H1 (cell line): ENCODE measurements around the gene RCL1. TPM values are rescaled to one million over a fixed set of nuclear protein-coding genes. Genes with fewer than 3 reads are reported as not detected.
A peak's percentile ranks its signal among the peaks of the same experiment; 100 is the strongest.

Source experiments
- CTCF ChIA-PET: fragments of 300-600 bp; sonication (Branson Sonifier 250); formaldehyde crosslinking; loops from one replicate; lab custom pipeline; 2021; ENCODE audit not compliant: partially characterized antibody; lab: Charles Lee
- POLR2A ChIA-PET: fragments of 300-600 bp; sonication (Branson Sonifier 250); formaldehyde crosslinking; loops from one replicate; lab custom pipeline; 2021; ENCODE audit warnings: inconsistent platforms; ENCODE audit not compliant: partially characterized antibody; lab: Charles Lee
- DNase-seq, 2 experiments: peaks; one replicate each; pipeline versions ENCODE4 v3.0.0 to v3.0.0-alpha.2; 2010 to 2022; ENCODE audit warnings: low spot score in 2 of 2, low read depth in 1 of 2, mixed read lengths in 1 of 2
- FAIRE-seq: peaks from 2 replicates; lab custom pipeline; 2011; peaks lifted over from hg19 to GRCh38; lab: Jason Lieb, UNC
- H2AFZ ChIP-seq: 2 replicates; pipeline ENCODE4 v1.8.1; 2012; ENCODE audit warnings: low read length, inconsistent platforms
- H2AK5ac ChIP-seq: 2 replicates; pipeline ENCODE4 v1.6.1; 2013; ENCODE audit warnings: low read depth, low read length
- H2BK120ac ChIP-seq: replicated peaks from 2 replicates; pipeline ENCODE3; 2013; ENCODE audit warnings: low read depth, low read length, inconsistent platforms
- H2BK12ac ChIP-seq: 2 replicates; pipeline ENCODE4 v1.6.1; 2013; ENCODE audit warnings: low read depth, low read length
- H2BK15ac ChIP-seq: 2 replicates; pipeline ENCODE4 v1.6.1; 2013; ENCODE audit warnings: low read length
- H2BK20ac ChIP-seq: 2 replicates; pipeline ENCODE4 v1.6.1; 2013; ENCODE audit warnings: low read length
- H2BK5ac ChIP-seq: 2 replicates; pipeline ENCODE4 v1.6.1; 2013; ENCODE audit warnings: low read depth, low read length
- H3K14ac ChIP-seq: 2 replicates; pipeline ENCODE4 v1.6.1; 2013; ENCODE audit warnings: inconsistent platforms; ENCODE audit not compliant: insufficient read length
- H3K18ac ChIP-seq: 2 replicates; pipeline ENCODE4 v1.6.1; 2013; ENCODE audit warnings: low read length; ENCODE audit errors: extremely low read depth
- H3K23ac ChIP-seq: 2 replicates; pipeline ENCODE4 v1.6.1; 2013; ENCODE audit warnings: inconsistent platforms; ENCODE audit not compliant: insufficient read length
- H3K23me2 ChIP-seq: 2 replicates; pipeline ENCODE4 v1.6.1; 2013; ENCODE audit warnings: low read depth, low read length
- H3K27ac ChIP-seq: 2 replicates; pipeline ENCODE4 v1.6.1; 2011; ENCODE audit warnings: low read depth, low read length, inconsistent platforms
- H3K27me3 ChIP-seq, 4 experiments: replicated peaks in 1 of 4; 1 replicate in 1 of 4; 2 replicates in 3 of 4; pipeline versions ENCODE4 v1.6.1 to v1.8.1; 2011 to 2013; ENCODE audit warnings: low read length in 3 of 4, mild to moderate bottlenecking in 3 of 4, inconsistent platforms in 2 of 4, mixed read lengths in 2 of 4, moderate library complexity in 1 of 4; ENCODE audit not compliant: control insufficient read depth in 3 of 4, insufficient read depth in 3 of 4; ENCODE audit errors: extremely low read depth in 1 of 4
- H3K36me3 ChIP-seq, 4 experiments: 2 replicates each; pipeline versions ENCODE4 v1.6.1 to v1.8.1; 2011 to 2013; ENCODE audit warnings: mild to moderate bottlenecking in 4 of 4, low read length in 3 of 4, moderate library complexity in 2 of 4, control low read depth in 1 of 4, inconsistent platforms in 1 of 4; ENCODE audit not compliant: insufficient read depth in 4 of 4, control insufficient read depth in 2 of 4
- H3K4ac ChIP-seq: replicated peaks from 2 replicates; pipeline ENCODE3; 2013; ENCODE audit warnings: low read length, low read depth, mixed read lengths, inconsistent platforms; ENCODE audit not compliant: insufficient read length
- H3K4me1 ChIP-seq, 4 experiments: replicated peaks in 1 of 4; 1 replicate in 1 of 4; 2 replicates in 3 of 4; pipeline versions ENCODE4 v1.6.1 to v1.8.1; 2011 to 2013; ENCODE audit warnings: low read length in 3 of 4, inconsistent platforms in 2 of 4, mixed read lengths in 1 of 4; ENCODE audit not compliant: insufficient read depth in 4 of 4, control insufficient read depth in 3 of 4
- H3K4me2 ChIP-seq, 2 experiments: 2 replicates each; pipeline versions ENCODE4 v1.6.1 to v1.8.1; 2011 to 2013; ENCODE audit warnings: low read depth in 2 of 2, low read length in 2 of 2, control low read depth in 1 of 2, inconsistent platforms in 1 of 2, mild to moderate bottlenecking in 1 of 2; ENCODE audit not compliant: insufficient read depth in 1 of 2
- H3K4me3 ChIP-seq, 4 experiments: fragments of 200-600, 300-600 bp in 1 of 4; sonication (generic), shearing (Covaris generic), sonication (Bioruptor Twin) in 1 of 4; 2 replicates each; pipeline versions ENCODE4 v1.5.1 to v1.8.1; 2011 to 2016; ENCODE audit warnings: low read length in 4 of 4, low read depth in 3 of 4, control low read depth in 2 of 4, inconsistent platforms in 2 of 4, mild to moderate bottlenecking in 2 of 4, mixed read lengths in 1 of 4, moderate library complexity in 1 of 4; ENCODE audit not compliant: insufficient read depth in 2 of 4; ENCODE audit errors: extremely low read depth in 1 of 4
- H3K56ac ChIP-seq: replicated peaks from 2 replicates; pipeline ENCODE3; 2013; ENCODE audit warnings: low read depth, mild to moderate bottlenecking, mixed read lengths, low read length, inconsistent platforms; ENCODE audit not compliant: insufficient read length
- H3K79me1 ChIP-seq: 2 replicates; pipeline ENCODE4 v1.6.1; 2013; ENCODE audit warnings: low read depth, low read length, control low read depth
- H3K79me2 ChIP-seq, 2 experiments: 2 replicates each; pipeline versions ENCODE4 v1.6.1 to v1.8.1; 2012 to 2013; ENCODE audit warnings: low read length in 2 of 2, mild to moderate bottlenecking in 2 of 2, inconsistent platforms in 1 of 2; ENCODE audit not compliant: insufficient read depth in 2 of 2, control insufficient read depth in 1 of 2
- H3K9ac ChIP-seq, 4 experiments: replicated peaks in 1 of 4; 1 replicate in 1 of 4; 2 replicates in 3 of 4; pipeline versions ENCODE4 v1.6.1 to v1.8.1; 2011 to 2013; ENCODE audit warnings: low read depth in 3 of 4, low read length in 3 of 4, control low read depth in 2 of 4, mild to moderate bottlenecking in 2 of 4, moderate library complexity in 2 of 4, inconsistent platforms in 1 of 4; ENCODE audit errors: extremely low read depth in 1 of 4
- H3K9me3 ChIP-seq, 2 experiments: 2 replicates each; pipeline versions ENCODE4 v1.6.1 to v1.8.1; 2012 to 2013; ENCODE audit warnings: mild to moderate bottlenecking in 2 of 2, moderate library complexity in 2 of 2, control low read depth in 1 of 2, inconsistent platforms in 1 of 2, low read depth in 1 of 2, low read length in 1 of 2, mixed read lengths in 1 of 2; ENCODE audit not compliant: insufficient read depth in 2 of 2
- H4K20me1 ChIP-seq, 2 experiments: replicated peaks in 1 of 2; 2 replicates each; pipeline versions ENCODE3 to v1.8.1; 2011 to 2013; ENCODE audit warnings: inconsistent platforms in 2 of 2, low read length in 2 of 2, mild to moderate bottlenecking in 1 of 2; ENCODE audit not compliant: insufficient read depth in 2 of 2, control insufficient read depth in 1 of 2
- H4K5ac ChIP-seq: 2 replicates; pipeline ENCODE4 v1.6.1; 2013; ENCODE audit warnings: low read length, low read depth, mixed read lengths, inconsistent platforms; ENCODE audit not compliant: insufficient read length
- H4K8ac ChIP-seq: 2 replicates; pipeline ENCODE4 v1.8.0; 2013; ENCODE audit warnings: mild to moderate bottlenecking, moderate library complexity, low read length, inconsistent platforms; ENCODE audit not compliant: insufficient read depth; ENCODE audit errors: extremely low read depth
- H4K91ac ChIP-seq: replicated peaks from 2 replicates; pipeline ENCODE3; 2013; ENCODE audit warnings: low read length, mixed read lengths, inconsistent platforms; ENCODE audit not compliant: insufficient read length
- EP300 ChIP-seq, 2 experiments: IDR thresholded peaks; 1 replicate in 1 of 2; 2 replicates in 1 of 2; pipeline ENCODE4 v1.6.1; 2011 to 2012; ENCODE audit warnings: low read depth in 2 of 2, low read length in 2 of 2, mild to moderate bottlenecking in 2 of 2, borderline replicate concordance in 1 of 2, inconsistent platforms in 1 of 2, moderate library complexity in 1 of 2
- WGBS, 2 experiments: shearing (Covaris generic) in 1 of 2; methylation state at CpG; one replicate each; pipeline versions ENCODE4 v1.1.6 to v1.1.7; 2013 to 2015; ENCODE audit warnings: low lambda C conversion rate in 2 of 2, mixed read lengths in 2 of 2, inconsistent platforms in 1 of 2, low coverage in 1 of 2, missing lambda C conversion rate in 1 of 2; ENCODE audit not compliant: insufficient replicate concordance in 2 of 2, insufficient coverage in 1 of 2, insufficient read length in 1 of 2; ENCODE audit errors: extremely low coverage in 1 of 2, missing lambda C conversion rate in 1 of 2; 5-methylcytosine and 5-hydroxymethylcytosine counted together
- polyA plus RNA-seq, 7 experiments: library from polyadenylated mRNA; depleted of rRNA in 3 of 7; stranded (reverse) in 5 of 7; unstranded in 2 of 7; fragments of >200 nt in 5 of 7; fragments of 200-250 nt in 2 of 7; gene quantifications; 1 replicate in 5 of 7; 2 replicates in 1 of 7; 4 replicates in 1 of 7; pipeline versions ENCODE4 v1.2.1 to v1.2.3, GENCODE V29; 2011 to 2013; ENCODE audit warnings: missing spikeins in 2 of 7, mixed read lengths in 2 of 7
- total RNA-seq: library from RNA; stranded (reverse); fragmentation: NEBNext Ultra II Directional; extraction: Animal tissue kit (Norgen Biotek cat#: 25700); gene quantifications from 2 replicates; pipeline ENCODE4 v1.2.1, GENCODE V29; 2021
- TF ChIP-seq, protein P1 (sequence below), 3 experiments: IDR thresholded peaks; 1 replicate in 2 of 3; 2 replicates in 1 of 3; pipeline versions ENCODE4 v1.5.1 to v1.6.1; 2011; ENCODE audit warnings: low read length in 3 of 3, mild to moderate bottlenecking in 3 of 3, inconsistent platforms in 2 of 3, low read depth in 1 of 3, moderate library complexity in 1 of 3; ENCODE audit not compliant: insufficient read depth in 1 of 3; ENCODE audit errors: control extremely low read depth in 1 of 3

The RCL1 gene
- total and polyA plus RNA-seq, 2 of the 8 experiments (the other 6 are each of a cell fraction or from before 2014, with no cell fraction given) = 21.0 to 29.5 TPM

DNA sequence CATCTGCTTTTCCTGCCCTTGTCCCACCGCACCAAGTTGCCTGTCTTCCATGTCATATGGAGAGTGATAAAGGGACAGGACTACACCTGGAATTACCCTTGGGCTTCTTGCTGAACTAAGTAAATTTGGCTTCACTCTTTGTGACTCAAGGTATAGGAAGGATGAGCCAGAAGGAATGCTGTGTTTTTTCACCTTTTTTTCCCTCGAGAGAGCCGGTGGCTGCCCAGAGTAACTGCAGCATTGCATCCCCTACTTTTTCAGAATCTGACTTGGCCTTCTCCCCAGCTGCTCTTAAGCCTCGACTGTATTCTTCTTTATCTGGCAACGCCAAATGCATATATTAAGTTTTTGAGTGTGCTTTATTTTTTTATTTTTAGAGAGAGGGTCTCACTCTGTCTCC lies 38.4 kb downstream of the RCL1 start:
- FAIRE-seq (no peak), DNase-seq (no peak)
- no peak overlapping the region for H2BK20ac ChIP-seq
- no peak overlapping the region for H3K4me2 ChIP-seq
- H3K9ac ChIP-seq = no peak overlapping the region
- ChIA-PET POLR2A (interaction anchor here (0.9 kb wide), 1 partner anchor 35 kb away, joined by 3 read pairs; no protein-coding TSS in a partner anchor), CTCF (interaction anchor here (1.1 to 1.8 kb wide), 4 partner anchors 20 to 448 kb away, joined by 3 to 8 read pairs (median 4); no protein-coding TSS in a partner anchor)
- H2BK5ac ChIP-seq = no peak overlapping the region
- no peak overlapping the region for H2AFZ ChIP-seq
- peaks cover 5% of the 10 kb centered on the region for H3K79me1 ChIP-seq
- H3K4me3 ChIP-seq = no peak overlapping the region
- no peak overlapping the region for H4K5ac ChIP-seq
- WGBS, 2 experiments = 94% methylated on average over 5 of the region's 5 CpGs; no CpG with 5 or more reads in 1 of the 2 experiments
- peaks cover 0 to 22% of the 10 kb centered on the region in 2 experiments; a peak in 2 of 4 replicates for H3K79me2 ChIP-seq
- H3K23ac ChIP-seq = no peak overlapping the region
- H2BK12ac ChIP-seq = no peak overlapping the region
- H3K36me3 ChIP-seq = peaks cover 0 to 10% (median 2%) of the 10 kb centered on the region in 4 experiments; a peak in 5 of 8 replicates
- H3K56ac ChIP-seq = no peak overlapping the region
- no peak overlapping the region for H3K27ac ChIP-seq
- peaks cover 3 to 5% of the 10 kb centered on the region in 2 experiments for H4K20me1 ChIP-seq
- no peak overlapping the region for H2BK15ac ChIP-seq
- H3K4ac ChIP-seq = no peak overlapping the region
- no peak overlapping the region for H2AK5ac ChIP-seq
- H3K23me2 ChIP-seq = no peaks in the 10 kb centered on the region; the same call in 1 of the 2 replicates
- no peak overlapping the region for H2BK120ac ChIP-seq
- no peaks in the 10 kb centered on the region for H3K27me3 ChIP-seq
- no peaks in the 10 kb centered on the region for H3K4me1 ChIP-seq
- TF ChIP-seq EP300 (IDR thresholded peaks at IDR 0.05; ENCODE audit: borderline replicate concordance in 1 of 2, low read depth in 2 of 2, low read length in 2 of 2) = no peak
- TF ChIP-seq, protein P1, sequence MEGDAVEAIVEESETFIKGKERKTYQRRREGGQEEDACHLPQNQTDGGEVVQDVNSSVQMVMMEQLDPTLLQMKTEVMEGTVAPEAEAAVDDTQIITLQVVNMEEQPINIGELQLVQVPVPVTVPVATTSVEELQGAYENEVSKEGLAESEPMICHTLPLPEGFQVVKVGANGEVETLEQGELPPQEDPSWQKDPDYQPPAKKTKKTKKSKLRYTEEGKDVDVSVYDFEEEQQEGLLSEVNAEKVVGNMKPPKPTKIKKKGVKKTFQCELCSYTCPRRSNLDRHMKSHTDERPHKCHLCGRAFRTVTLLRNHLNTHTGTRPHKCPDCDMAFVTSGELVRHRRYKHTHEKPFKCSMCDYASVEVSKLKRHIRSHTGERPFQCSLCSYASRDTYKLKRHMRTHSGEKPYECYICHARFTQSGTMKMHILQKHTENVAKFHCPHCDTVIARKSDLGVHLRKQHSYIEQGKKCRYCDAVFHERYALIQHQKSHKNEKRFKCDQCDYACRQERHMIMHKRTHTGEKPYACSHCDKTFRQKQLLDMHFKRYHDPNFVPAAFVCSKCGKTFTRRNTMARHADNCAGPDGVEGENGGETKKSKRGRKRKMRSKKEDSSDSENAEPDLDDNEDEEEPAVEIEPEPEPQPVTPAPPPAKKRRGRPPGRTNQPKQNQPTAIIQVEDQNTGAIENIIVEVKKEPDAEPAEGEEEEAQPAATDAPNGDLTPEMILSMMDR (IDR thresholded peaks at IDR 0.05; ENCODE audit: control extremely low read depth in 1 of 3, insufficient read depth in 1 of 3, low read depth in 1 of 3, low read length in 3 of 3) = peak in 1 of 3 experiments; percentile 12; a peak in 1 of 4 replicates
- no peak overlapping the region for H4K8ac ChIP-seq
- no peak overlapping the region for H3K18ac ChIP-seq
- no peak overlapping the region for H4K91ac ChIP-seq
- H3K9me3 ChIP-seq = no peaks in the 10 kb centered on the region
- H3K14ac ChIP-seq = no peak overlapping the region
